Activated gamma-delta T cell (primary cell): Measurements from ENCODE around the gene SPO11.
A peak's percentile ranks its signal among the peaks of the same experiment; 100 is the strongest.
"Not testable (repeated sequence)": the region's sequence is repeated elsewhere in the genome, so short reads cannot be mapped to it uniquely, and the experiment has no call there.

Source experiments
- DNase-seq: peaks from one replicate; lab custom pipeline; 2025; lab: John Stamatoyannopoulos, UW

The SPO11 gene

GRCh38 chr20:57341663-57342062 is 12.1 kb downstream of the SPO11 start:
- no peak for DNase-seq

GRCh38 chr20:57342829-57343228 is 13.2 kb downstream of the SPO11 start:
- DNase-seq = no peak

- no peak for DNase-seq
Measured at GRCh38 chr20:57346477-57346876, 16.9 kb downstream of the SPO11 start.

- no peak for DNase-seq
Measured at GRCh38 chr20:57347393-57347792, 17.8 kb downstream of the SPO11 start.

GRCh38 chr20:57348200-57348921 is 18.8 kb downstream of the SPO11 start:
- DNase-seq = not testable (repeated sequence)

GRCh38 chr20:57348922-57349574 is 19.4 kb downstream of the SPO11 start:
- not testable (repeated sequence) for DNase-seq

GRCh38 chr20:57350081-57350710 is 20.6 kb downstream of the SPO11 start:
- DNase-seq = no peak

- DNase-seq = not testable (repeated sequence)
Measured at GRCh38 chr20:57350726-57351041, 21.1 kb downstream of the SPO11 start.

GRCh38 chr20:57351042-57351783 is 21.6 kb downstream of the SPO11 start, which contains the start of gene RAE1:
RAE1 (plus strand) TSS chr20:57351255; CDS start chr20:57354039, 2,784 bp downstream.
- peak; percentile 82 for DNase-seq

- no peak for DNase-seq
Measured at GRCh38 chr20:57352305-57352704, 22.7 kb downstream of the SPO11 start.

- no peak for DNase-seq
Measured at GRCh38 chr20:57353351-57353750, 23.7 kb downstream of the SPO11 start.

- DNase-seq = no peak
Measured at GRCh38 chr20:57361517-57361916, 31.9 kb downstream of the SPO11 start.

- no peak for DNase-seq
Measured at GRCh38 chr20:57364451-57364850, 34.8 kb downstream of the SPO11 start.

GRCh38 chr20:57369596-57369995 is 40.0 kb downstream of the SPO11 start:
- DNase-seq = no peak

- no peak for DNase-seq
Measured at GRCh38 chr20:57370316-57370715, 40.7 kb downstream of the SPO11 start.

GRCh38 chr20:57371363-57371762 is 41.8 kb downstream of the SPO11 start:
- no peak for DNase-seq

GRCh38 chr20:57372157-57372556 is 42.6 kb downstream of the SPO11 start:
- DNase-seq = no peak

GRCh38 chr20:57372581-57373350 is 43.2 kb downstream of the SPO11 start:
- no peak for DNase-seq

- DNase-seq = no peak
Measured at GRCh38 chr20:57374343-57374930, 44.8 kb downstream of the SPO11 start.

GRCh38 chr20:57374931-57375651 is 45.5 kb downstream of the SPO11 start:
- no peak for DNase-seq
